GM13977 (cell line): ENCODE data around the gene RPS6KB2.
A peak's percentile ranks its signal among the peaks of the same experiment; 100 is the strongest.
"Not testable (repeated sequence)": the region's sequence is repeated elsewhere in the genome, so short reads cannot be mapped to it uniquely, and the experiment has no call there.

Experiments used
- DNase-seq: peaks from one replicate; pipeline ENCODE4 v3.0.0; 2012; ENCODE audit warnings: low spot score
- in situ Hi-C: fragments of 300-500 bp; cut with MboI; formaldehyde crosslinking; loops from one replicate; pipeline ENCODE4 v1.12.0; 2022; ENCODE audit warnings: low sequenced_read_pairs, low pct_unique_long_range_greater_than_20kb, mixed read lengths, inconsistent platforms; ENCODE audit not compliant: unreplicated experiment
- TF ChIP-seq, protein P1 (sequence below): IDR thresholded peaks from 2 replicates; pipeline ENCODE4 v1.5.1; 2012; ENCODE audit warnings: mild to moderate bottlenecking, control low read depth; ENCODE audit not compliant: insufficient read depth; ENCODE audit errors: extremely low read depth, missing control alignments

RPS6KB2 gene

DNA sequence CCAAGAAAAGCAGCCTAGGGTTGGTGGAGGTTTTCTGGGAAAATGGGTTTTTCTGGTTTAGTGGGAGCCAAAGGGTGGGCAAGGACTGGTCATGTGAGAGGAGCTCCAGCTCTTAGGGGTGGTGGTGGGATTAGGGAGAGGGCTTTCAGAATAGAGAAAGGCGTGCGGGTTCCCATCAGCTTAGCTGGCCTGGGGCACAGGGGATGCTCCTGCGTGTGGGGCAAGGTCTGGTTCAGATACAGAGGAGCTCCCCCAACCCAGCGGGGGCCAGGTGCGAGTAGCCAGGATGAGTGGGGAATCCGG lies 40.1 kb downstream of the RPS6KB2 start:
- in situ Hi-C loops: loop anchor here (10.0 kb wide), 1 partner anchor 64 kb away; the partner anchor contains the start of genes PPP1CA and TBC1D10C

DNA sequence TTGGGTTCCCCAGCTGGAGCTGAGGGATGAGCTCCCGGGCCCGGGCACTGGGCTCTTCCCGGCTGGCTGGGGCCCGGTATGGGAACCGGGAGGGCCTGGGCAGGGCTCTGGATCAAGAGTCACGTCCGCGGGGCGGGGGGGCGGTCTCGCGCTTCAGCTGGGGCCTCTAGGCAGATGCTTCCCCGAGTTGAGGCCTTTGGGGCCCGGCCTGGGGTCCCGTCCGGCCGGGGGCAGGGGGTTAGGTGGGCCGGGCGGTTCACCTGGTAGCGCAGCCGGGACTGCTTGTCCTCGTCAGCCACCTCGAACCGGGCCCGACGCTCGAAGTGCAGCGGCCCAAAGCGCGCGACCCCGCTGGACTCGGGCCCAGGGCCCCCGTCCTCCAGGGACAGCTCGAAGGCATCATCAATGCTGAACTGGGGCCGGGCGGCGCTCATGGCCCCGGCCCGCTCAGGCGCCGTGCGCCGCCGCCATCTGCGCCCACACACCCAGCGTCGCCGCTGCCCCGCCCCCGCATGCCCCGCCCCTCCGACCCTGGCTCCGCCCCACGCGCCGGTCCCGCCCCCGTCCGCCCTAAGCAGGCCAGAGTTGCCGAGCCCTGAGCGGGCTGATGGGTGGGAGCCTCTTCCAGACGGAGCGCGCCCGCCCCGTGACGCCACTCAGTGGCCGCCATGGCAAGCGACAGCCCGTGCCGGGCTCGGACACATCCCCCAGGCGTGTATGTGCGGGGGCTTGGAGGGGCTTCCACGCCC lies 40.6 kb downstream of the RPS6KB2 start, which contains the start of gene TMEM134:
TSS of gene TMEM134 (minus strand) at position 493 of the 749 bp plus-strand sequence. CDS start at position 434, 59 bp downstream.
- DNase-seq: peak; percentile 97
- TF ChIP-seq, protein P1, sequence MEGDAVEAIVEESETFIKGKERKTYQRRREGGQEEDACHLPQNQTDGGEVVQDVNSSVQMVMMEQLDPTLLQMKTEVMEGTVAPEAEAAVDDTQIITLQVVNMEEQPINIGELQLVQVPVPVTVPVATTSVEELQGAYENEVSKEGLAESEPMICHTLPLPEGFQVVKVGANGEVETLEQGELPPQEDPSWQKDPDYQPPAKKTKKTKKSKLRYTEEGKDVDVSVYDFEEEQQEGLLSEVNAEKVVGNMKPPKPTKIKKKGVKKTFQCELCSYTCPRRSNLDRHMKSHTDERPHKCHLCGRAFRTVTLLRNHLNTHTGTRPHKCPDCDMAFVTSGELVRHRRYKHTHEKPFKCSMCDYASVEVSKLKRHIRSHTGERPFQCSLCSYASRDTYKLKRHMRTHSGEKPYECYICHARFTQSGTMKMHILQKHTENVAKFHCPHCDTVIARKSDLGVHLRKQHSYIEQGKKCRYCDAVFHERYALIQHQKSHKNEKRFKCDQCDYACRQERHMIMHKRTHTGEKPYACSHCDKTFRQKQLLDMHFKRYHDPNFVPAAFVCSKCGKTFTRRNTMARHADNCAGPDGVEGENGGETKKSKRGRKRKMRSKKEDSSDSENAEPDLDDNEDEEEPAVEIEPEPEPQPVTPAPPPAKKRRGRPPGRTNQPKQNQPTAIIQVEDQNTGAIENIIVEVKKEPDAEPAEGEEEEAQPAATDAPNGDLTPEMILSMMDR: peak; percentile 80
- in situ Hi-C loops: loop anchor here (10.0 kb wide), 1 partner anchor 64 kb away; the partner anchor contains the start of genes PPP1CA and TBC1D10C

More for the DNA sequence above, 40.1 kb downstream of the RPS6KB2 start:
- DNase-seq: no peak
- TF ChIP-seq, protein P1: no peak

- in situ Hi-C loops: loop anchor here (10.0 kb wide), 1 partner anchor 65 kb away; the partner anchor contains the start of genes PPP1CA and TBC1D10C
- DNase-seq: no peak
- TF ChIP-seq, protein P1: no peak
These were observed 41.2 kb downstream of the RPS6KB2 start for GRCh38 chr11:67469508-67469811.

DNA sequence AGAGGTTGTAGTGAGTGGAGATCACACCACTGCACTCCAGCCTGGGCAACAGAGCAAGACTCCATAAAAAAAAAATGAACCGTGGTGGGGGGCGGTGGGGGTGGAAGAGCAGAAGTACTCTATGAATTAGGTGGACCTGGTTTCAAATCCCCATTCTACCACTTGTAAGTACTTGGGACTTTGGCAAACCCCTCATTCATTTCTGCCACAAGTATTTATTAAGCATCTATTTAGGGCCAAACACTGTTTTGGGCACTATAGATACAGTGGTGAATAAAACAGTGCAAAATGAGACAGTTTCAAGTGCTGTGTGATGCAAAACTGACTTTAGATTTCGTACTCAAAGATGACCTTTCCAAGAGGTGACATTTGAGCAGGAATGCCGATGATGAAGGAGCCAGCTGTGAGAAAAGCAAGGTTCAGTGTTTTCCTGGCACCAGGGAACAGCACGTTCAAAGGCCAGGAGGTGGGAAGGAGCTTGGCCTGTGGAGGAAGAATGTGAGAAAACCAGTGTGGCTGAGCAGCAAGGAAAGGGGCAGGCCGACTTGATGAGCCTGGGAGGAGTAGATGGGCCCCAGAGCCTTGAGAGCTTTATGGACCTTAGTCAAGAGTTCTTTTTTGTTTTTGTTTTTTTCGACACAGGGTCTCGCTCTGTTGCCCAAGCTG lies 42.2 kb downstream of the RPS6KB2 start:
- DNase-seq: no peak
- in situ Hi-C loops: no loop called here
- TF ChIP-seq, protein P1: no peak

DNA sequence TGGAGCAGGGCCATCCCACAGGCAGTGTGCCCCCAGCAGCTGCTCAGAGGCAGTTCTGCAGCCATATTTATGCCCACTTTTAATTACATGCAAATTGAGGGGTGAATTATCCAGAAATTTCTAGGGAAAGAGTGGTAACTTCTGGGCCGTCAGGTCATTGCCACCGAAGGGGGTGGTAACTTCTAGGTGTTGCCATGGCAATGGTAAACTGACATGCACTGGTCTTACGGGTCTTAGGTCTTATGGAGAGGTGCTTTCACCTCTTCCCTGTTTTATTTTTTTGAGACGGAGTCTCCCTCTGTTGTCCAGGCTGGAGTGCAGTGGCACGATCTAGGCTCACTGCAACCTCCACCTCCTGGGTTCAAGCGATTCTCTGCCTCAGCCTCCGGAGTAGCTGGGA lies 44.6 kb downstream of the RPS6KB2 start:
- in situ Hi-C loops: no loop called here
- no peak for DNase-seq
- TF ChIP-seq, protein P1: no peak

GRCh38 chr11:67476692-67477091 lies 48.4 kb downstream of the RPS6KB2 start:
- in situ Hi-C loops, DNase-seq: not testable (repeated sequence)

DNA sequence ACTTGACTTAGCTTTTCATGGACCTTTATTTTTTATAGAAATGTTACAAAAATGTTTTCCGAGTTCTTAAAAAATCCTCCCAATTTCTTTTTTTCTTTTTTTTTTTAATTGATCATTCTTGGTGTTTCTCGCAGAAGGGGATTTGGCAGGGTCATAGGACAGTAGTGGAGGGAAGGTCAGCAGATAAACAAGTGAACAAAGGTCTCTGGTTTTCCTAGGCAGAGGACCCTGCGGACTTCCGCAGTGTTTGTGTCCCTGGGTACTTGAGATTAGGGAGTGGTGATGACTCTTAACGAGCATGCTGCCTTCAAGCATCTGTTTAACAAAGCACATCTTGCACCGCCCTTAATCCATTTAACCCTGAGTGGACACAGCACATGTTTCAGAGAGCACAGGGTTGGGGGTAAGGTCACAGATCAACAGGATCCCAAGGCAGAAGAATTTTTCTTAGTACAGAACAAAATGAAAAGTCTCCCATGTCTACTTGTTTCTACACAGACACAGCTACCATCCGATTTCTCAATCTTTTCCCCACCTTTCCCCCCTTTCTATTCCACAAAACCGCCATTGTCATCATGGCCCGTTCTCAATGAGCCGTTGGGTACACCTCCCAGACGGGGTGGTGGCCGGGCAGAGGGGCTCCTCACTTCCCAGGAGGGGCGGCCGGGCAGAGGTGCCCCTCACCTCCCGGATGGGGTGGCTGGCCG lies 49.2 kb downstream of the RPS6KB2 start:
- DNase-seq, in situ Hi-C loops: not testable (repeated sequence)
